Measurements from ENCODE around the gene SVBP. TPM values are rescaled to one million over a fixed set of nuclear protein-coding genes. Genes with fewer than 3 reads are reported as not detected.
A peak's percentile ranks its signal among the peaks of the same experiment; 100 is the strongest.

The SVBP gene
- total RNA-seq, 4 donors from 2014 or later: 15.5 to 26.4 (median 24.9) TPM

DNA sequence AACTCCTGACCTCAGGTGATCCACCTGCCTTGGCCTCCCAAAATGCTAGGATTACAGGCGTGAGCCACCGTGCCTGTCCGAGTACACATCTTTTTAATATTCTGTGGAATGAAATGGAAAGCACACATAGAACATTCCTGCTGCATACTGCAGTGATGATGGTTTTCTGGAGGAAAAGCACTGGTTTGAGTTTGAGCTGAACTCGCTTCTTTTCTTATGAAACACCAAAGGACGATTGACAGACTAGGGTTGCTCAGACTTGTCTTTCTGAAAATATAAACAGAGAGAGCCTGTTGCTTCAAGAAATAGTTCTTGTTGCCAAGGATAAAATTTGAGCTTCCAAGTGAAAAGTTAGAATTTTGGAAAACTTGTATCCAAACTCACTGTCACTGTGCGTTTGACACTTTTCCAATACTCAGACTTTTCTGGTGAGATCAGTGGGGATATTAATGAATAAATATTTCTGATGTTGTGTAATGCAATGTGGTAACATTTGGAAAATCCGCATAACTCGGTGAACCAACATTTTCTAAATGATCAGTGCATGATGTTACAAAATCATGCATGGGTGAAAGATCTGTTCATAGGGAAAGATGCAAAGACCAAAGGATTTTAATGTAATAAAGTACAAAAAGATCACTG lies 15.2 kb downstream of the SVBP start:
- Histone ChIP-seq H3K4me3 (no peak overlapping the region), H3K27ac (no peak overlapping the region), H3K27me3 (no peaks in the 10 kb centered on the region), H3K9me3 (no peaks in the 10 kb centered on the region), H3K36me3 (no peaks in the 10 kb centered on the region), H3K4me1 (peaks cover 0 to 4% of the 10 kb centered on the region in 2 donors)
- intact Hi-C loops (cut with DNase I; ENCODE audit: low total_unique reads): no loop called here
- ATAC-seq (peak in 1 of 2 donors; percentile 33), DNase-seq (no peak)
- in situ Hi-C loops (cut with MboI; ENCODE audit: low sequenced_read_pairs in 4 of 4): no loop called here
- no peak for TF ChIP-seq POLR2A (IDR thresholded peaks at IDR 0.05)
- TF ChIP-seq, protein P1, sequence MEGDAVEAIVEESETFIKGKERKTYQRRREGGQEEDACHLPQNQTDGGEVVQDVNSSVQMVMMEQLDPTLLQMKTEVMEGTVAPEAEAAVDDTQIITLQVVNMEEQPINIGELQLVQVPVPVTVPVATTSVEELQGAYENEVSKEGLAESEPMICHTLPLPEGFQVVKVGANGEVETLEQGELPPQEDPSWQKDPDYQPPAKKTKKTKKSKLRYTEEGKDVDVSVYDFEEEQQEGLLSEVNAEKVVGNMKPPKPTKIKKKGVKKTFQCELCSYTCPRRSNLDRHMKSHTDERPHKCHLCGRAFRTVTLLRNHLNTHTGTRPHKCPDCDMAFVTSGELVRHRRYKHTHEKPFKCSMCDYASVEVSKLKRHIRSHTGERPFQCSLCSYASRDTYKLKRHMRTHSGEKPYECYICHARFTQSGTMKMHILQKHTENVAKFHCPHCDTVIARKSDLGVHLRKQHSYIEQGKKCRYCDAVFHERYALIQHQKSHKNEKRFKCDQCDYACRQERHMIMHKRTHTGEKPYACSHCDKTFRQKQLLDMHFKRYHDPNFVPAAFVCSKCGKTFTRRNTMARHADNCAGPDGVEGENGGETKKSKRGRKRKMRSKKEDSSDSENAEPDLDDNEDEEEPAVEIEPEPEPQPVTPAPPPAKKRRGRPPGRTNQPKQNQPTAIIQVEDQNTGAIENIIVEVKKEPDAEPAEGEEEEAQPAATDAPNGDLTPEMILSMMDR (IDR thresholded peaks at IDR 0.05 in 4 of 5, conservative IDR thresholded peaks at IDR 0.05 in 1 of 5): no peak

DNA sequence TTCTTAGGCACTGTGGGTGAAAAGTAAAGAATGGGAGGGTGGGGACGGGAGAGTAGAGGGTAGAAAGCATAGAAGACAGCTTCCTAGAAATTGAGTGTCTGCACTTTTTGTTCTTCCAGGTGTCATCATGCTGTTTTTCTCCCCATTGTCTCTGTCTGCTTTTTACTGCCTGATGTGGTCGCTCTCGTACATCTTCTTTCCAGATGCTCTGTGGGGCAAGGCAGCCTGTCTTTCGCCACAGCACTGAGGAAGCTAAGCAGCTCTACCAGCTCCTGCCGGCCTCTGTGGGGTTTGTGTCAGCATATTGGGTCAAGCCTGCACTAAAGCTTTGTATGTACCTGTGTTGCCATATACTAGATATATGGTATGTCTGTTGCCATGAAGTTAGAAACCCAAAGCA lies 19.2 kb downstream of the SVBP start:
- DNase-seq: no peak
- no peak for ATAC-seq
- intact Hi-C loops (cut with DNase I; ENCODE audit: low total_unique reads): no loop called here
- no peaks in the 10 kb centered on the region for H3K36me3 ChIP-seq
- no peaks in the 10 kb centered on the region for H3K9me3 ChIP-seq
- H3K27ac ChIP-seq: no peak overlapping the region
- no peaks in the 10 kb centered on the region for H3K4me1 ChIP-seq
- no peaks in the 10 kb centered on the region for H3K27me3 ChIP-seq
- no peak for TF ChIP-seq POLR2A (IDR thresholded peaks at IDR 0.05)
- TF ChIP-seq, protein P1 (IDR thresholded peaks at IDR 0.05 in 4 of 5, conservative IDR thresholded peaks at IDR 0.05 in 1 of 5): no peak
- H3K4me3 ChIP-seq: no peak overlapping the region
- in situ Hi-C loops (cut with MboI; ENCODE audit: low sequenced_read_pairs in 4 of 4): loop anchor here in 2 of 4 donors (25.0 kb wide), 1 partner anchor 264 kb away; no protein-coding TSS in a partner anchor

DNA sequence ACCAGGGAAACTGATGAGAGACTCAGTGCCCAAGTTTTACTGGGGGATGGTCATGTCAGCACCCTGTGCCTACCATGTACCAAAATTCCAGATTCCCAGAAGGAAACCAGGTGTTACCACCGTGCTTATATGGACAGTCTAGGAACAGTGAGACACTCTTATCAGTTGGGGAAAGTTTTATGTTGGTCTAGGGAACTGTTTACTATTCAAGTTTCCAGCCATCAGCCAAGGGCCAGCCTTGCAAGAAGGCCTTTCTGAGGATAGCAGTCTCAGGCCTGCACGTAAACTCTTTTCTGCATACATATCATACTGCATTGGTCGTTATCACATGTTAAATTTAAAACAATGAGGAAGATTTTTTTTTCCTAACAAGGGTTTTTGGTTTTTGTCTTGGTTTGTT lies 19.8 kb downstream of the SVBP start:
- no peaks in the 10 kb centered on the region for H3K27me3 ChIP-seq
- no peak for ATAC-seq
- H3K9me3 ChIP-seq: no peaks in the 10 kb centered on the region
- no peaks in the 10 kb centered on the region for H3K4me1 ChIP-seq
- H3K36me3 ChIP-seq: no peaks in the 10 kb centered on the region
- DNase-seq: no peak
- H3K4me3 ChIP-seq: no peak overlapping the region
- in situ Hi-C loops (cut with MboI; ENCODE audit: low sequenced_read_pairs in 4 of 4) (loop anchor here in 2 of 4 donors (25.0 kb wide), 1 partner anchor 265 kb away; no protein-coding TSS in a partner anchor), intact Hi-C loops (cut with DNase I; ENCODE audit: low total_unique reads) (no loop called here)
- TF ChIP-seq, protein P1 (IDR thresholded peaks at IDR 0.05 in 4 of 5, conservative IDR thresholded peaks at IDR 0.05 in 1 of 5): no peak
- TF ChIP-seq POLR2A (IDR thresholded peaks at IDR 0.05): no peak
- H3K27ac ChIP-seq: no peak overlapping the region

DNA sequence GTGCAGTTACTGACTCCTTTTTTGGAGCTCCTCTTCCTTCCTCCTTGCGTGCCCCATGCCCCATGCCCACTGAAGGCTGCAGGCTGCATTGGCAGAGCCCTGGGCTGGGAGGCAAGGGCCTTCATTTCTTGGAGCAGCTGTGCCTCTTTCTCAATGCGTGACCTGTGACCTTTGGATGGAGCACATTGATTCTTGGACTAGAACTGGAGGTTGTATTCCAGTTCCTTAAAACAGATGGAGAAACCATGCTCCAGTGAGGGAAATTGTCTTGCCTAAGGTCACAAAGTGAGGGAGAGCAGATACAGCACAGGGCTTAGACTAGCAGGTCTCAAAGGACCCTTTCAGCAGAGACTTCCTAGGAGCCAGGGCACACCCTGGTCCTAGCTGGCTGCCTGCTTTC lies 23.4 kb downstream of the SVBP start:
- Histone ChIP-seq H3K4me3 (no peak overlapping the region), H3K36me3 (no peaks in the 10 kb centered on the region), H3K9me3 (no peaks in the 10 kb centered on the region), H3K4me1 (no peaks in the 10 kb centered on the region), H3K27me3 (no peaks in the 10 kb centered on the region), H3K27ac (no peak overlapping the region)
- in situ Hi-C loops (cut with MboI; ENCODE audit: low sequenced_read_pairs in 4 of 4): loop anchor here in 2 of 4 donors (25.0 kb wide), 1 partner anchor 268 kb away; no protein-coding TSS in a partner anchor
- intact Hi-C loops (cut with DNase I; ENCODE audit: low total_unique reads): no loop called here
- no peak for DNase-seq
- ATAC-seq: peak in 1 of 2 donors; percentile 61
- TF ChIP-seq, protein P1 (IDR thresholded peaks at IDR 0.05 in 4 of 5, conservative IDR thresholded peaks at IDR 0.05 in 1 of 5): no peak
- no peak for TF ChIP-seq POLR2A (IDR thresholded peaks at IDR 0.05)
